RWPE2 (cell line): ENCODE measurements around the gene SYVN1.

Experiments used
- ATAC-seq: fragments of 200-7000 bp; cut with Tn5 transposase; 3 replicates; pipeline ENCODE4 v1.9.1; 2021; ENCODE audit warnings: low read depth
- DNase-seq: peaks from one replicate; pipeline ENCODE4 v3.0.0-alpha.2; 2020; ENCODE audit warnings: low spot score
- H3K27ac ChIP-seq: fragments of 450-650 bp; 2 replicates; pipeline ENCODE4 v1.5.1; 2017; ENCODE audit warnings: mild to moderate bottlenecking; ENCODE audit not compliant: poor library complexity, severe bottlenecking
- H3K27me3 ChIP-seq: fragments of 250-450 bp; sonication (Bioruptor Pico); 2 replicates; pipeline ENCODE4 v1.5.1; 2021; ENCODE audit warnings: mild to moderate bottlenecking, moderate library complexity; ENCODE audit not compliant: insufficient read depth, poor library complexity, severe bottlenecking
- H3K36me3 ChIP-seq: fragments of 250-450 bp; sonication (Bioruptor Pico); 2 replicates; pipeline ENCODE4 v1.5.1; 2020; ENCODE audit warnings: low read depth, mild to moderate bottlenecking, moderate library complexity
- H3K4me1 ChIP-seq: fragments of 250-450 bp; sonication (Bioruptor Pico); 2 replicates; pipeline ENCODE4 v1.5.1; 2021; ENCODE audit warnings: mild to moderate bottlenecking, moderate library complexity; ENCODE audit not compliant: insufficient read depth, poor library complexity, severe bottlenecking
- H3K4me3 ChIP-seq: fragments of 250-450 bp; sonication (Bioruptor Pico); 2 replicates; pipeline ENCODE4 v1.5.1; 2021; ENCODE audit warnings: mild to moderate bottlenecking, moderate library complexity; ENCODE audit not compliant: severe bottlenecking
- H3K9me3 ChIP-seq: fragments of 250-450 bp; sonication (Bioruptor Pico); 2 replicates; pipeline ENCODE4 v1.5.1; 2021; ENCODE audit warnings: mild to moderate bottlenecking, moderate library complexity; ENCODE audit not compliant: severe bottlenecking
- TF ChIP-seq, protein P1 (sequence below): fragments of 450-650 bp; IDR thresholded peaks from one replicate; pipeline ENCODE4 v1.5.1; 2017; ENCODE audit warnings: mild to moderate bottlenecking, moderate library complexity; ENCODE audit not compliant: poor library complexity, severe bottlenecking

The SYVN1 gene

GRCh38 chr11:65083134-65083833 lies 51.0 kb downstream of the SYVN1 start:
- DNase-seq: no peak
- peaks cover 70% of the 10 kb centered on the region for H3K36me3 ChIP-seq

GRCh38 chr11:65078786-65079342 lies 55.5 kb downstream of the SYVN1 start:
- no peaks in the 10 kb centered on the region for H3K27me3 ChIP-seq
- peaks cover 61% of the 10 kb centered on the region for H3K36me3 ChIP-seq
- no peak overlapping the region for H3K4me3 ChIP-seq
- TF ChIP-seq, protein P1, sequence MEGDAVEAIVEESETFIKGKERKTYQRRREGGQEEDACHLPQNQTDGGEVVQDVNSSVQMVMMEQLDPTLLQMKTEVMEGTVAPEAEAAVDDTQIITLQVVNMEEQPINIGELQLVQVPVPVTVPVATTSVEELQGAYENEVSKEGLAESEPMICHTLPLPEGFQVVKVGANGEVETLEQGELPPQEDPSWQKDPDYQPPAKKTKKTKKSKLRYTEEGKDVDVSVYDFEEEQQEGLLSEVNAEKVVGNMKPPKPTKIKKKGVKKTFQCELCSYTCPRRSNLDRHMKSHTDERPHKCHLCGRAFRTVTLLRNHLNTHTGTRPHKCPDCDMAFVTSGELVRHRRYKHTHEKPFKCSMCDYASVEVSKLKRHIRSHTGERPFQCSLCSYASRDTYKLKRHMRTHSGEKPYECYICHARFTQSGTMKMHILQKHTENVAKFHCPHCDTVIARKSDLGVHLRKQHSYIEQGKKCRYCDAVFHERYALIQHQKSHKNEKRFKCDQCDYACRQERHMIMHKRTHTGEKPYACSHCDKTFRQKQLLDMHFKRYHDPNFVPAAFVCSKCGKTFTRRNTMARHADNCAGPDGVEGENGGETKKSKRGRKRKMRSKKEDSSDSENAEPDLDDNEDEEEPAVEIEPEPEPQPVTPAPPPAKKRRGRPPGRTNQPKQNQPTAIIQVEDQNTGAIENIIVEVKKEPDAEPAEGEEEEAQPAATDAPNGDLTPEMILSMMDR: no peak
- H3K9me3 ChIP-seq: no peaks in the 10 kb centered on the region
- peaks cover 7% of the 10 kb centered on the region for H3K4me1 ChIP-seq
- no peak overlapping the region for H3K27ac ChIP-seq
- DNase-seq (no peak), ATAC-seq (no peak)

More at GRCh38 chr11:65083134-65083833, 51.0 kb downstream of the SYVN1 start:
- Histone ChIP-seq H3K9me3 (no peaks in the 10 kb centered on the region), H3K27ac (peak overlapping the region; percentile 65), H3K4me1 (peaks cover 13% of the 10 kb centered on the region), H3K4me3 (peak overlapping the region; percentile 78), H3K27me3 (no peaks in the 10 kb centered on the region)
- no peak; the same call in 2 of the 3 replicates for ATAC-seq
- TF ChIP-seq, protein P1: no peak

GRCh38 chr11:65078151-65078550 lies 56.2 kb downstream of the SYVN1 start:
- peaks cover 7% of the 10 kb centered on the region for H3K4me1 ChIP-seq
- TF ChIP-seq, protein P1: peak; percentile 52
- no peak overlapping the region for H3K27ac ChIP-seq
- no peak overlapping the region for H3K4me3 ChIP-seq
- no peaks in the 10 kb centered on the region for H3K27me3 ChIP-seq
- H3K9me3 ChIP-seq: no peaks in the 10 kb centered on the region
- peaks cover 61% of the 10 kb centered on the region for H3K36me3 ChIP-seq
- peak; percentile 66 for ATAC-seq
- DNase-seq: no peak

GRCh38 chr11:65077451-65077850 lies 56.9 kb downstream of the SYVN1 start:
- TF ChIP-seq, protein P1: no peak
- Histone ChIP-seq H3K27me3 (no peaks in the 10 kb centered on the region), H3K9me3 (no peaks in the 10 kb centered on the region), H3K36me3 (peaks cover 54% of the 10 kb centered on the region), H3K4me3 (no peak overlapping the region), H3K4me1 (peaks cover 1% of the 10 kb centered on the region), H3K27ac (no peak overlapping the region)
- ATAC-seq: peak; percentile 21; the same call in 1 of the 3 replicates
- DNase-seq: no peak
